Measurements from ENCODE around the gene PMM2. TPM values are rescaled to one million over a fixed set of nuclear protein-coding genes. Genes with fewer than 3 reads are reported as not detected.

PMM2 gene
- total RNA-seq, 2 donors from 2014 or later: 22.9 to 59.3 TPM

DNA sequence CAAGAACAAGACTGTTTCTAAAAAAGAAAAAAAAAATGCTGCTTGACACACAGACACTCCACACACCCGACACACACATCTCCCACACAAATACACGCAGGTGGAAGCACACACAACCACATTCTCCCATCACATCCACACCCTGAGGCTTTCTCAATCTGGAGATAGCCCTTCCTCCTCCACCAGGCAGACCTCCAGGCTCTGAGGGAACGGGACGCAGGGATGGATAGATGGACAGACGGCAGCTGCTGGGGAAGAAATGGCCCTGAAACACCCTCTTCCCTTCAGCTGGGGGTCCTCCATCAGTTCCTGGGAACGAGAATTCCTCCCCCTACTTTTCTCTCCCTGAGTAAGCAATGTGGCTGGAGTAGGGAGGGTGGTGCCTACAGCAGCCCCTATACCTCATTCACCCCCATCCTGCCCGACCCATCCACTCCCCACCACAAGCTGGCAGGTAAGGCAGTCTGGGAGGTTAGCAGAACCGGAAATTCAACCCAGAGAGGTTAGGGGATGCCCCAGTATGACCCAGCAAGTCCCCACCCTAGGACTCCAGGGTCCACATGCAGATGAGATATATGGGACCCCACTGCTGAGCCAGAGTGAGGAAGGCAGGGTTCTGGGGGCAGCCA lies 80.4 kb downstream of the PMM2 start:
- no peaks in the 10 kb centered on the region for H3K9me3 ChIP-seq
- no peak for ATAC-seq (ENCODE audit: insufficient number of reproducible peaks, low FRiP score, low read depth)
- TF ChIP-seq, protein P1, sequence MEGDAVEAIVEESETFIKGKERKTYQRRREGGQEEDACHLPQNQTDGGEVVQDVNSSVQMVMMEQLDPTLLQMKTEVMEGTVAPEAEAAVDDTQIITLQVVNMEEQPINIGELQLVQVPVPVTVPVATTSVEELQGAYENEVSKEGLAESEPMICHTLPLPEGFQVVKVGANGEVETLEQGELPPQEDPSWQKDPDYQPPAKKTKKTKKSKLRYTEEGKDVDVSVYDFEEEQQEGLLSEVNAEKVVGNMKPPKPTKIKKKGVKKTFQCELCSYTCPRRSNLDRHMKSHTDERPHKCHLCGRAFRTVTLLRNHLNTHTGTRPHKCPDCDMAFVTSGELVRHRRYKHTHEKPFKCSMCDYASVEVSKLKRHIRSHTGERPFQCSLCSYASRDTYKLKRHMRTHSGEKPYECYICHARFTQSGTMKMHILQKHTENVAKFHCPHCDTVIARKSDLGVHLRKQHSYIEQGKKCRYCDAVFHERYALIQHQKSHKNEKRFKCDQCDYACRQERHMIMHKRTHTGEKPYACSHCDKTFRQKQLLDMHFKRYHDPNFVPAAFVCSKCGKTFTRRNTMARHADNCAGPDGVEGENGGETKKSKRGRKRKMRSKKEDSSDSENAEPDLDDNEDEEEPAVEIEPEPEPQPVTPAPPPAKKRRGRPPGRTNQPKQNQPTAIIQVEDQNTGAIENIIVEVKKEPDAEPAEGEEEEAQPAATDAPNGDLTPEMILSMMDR (IDR thresholded peaks at IDR 0.05): no peak
- H3K27me3 ChIP-seq (replicated peaks; ENCODE audit: insufficient read depth): no peaks in the 10 kb centered on the region
- H3K4me3 ChIP-seq: no peak overlapping the region
- H3K36me3 ChIP-seq: no peaks in the 10 kb centered on the region
- H3K4me1 ChIP-seq (ENCODE audit: control insufficient read depth in 1 of 2, low read depth in 2 of 2): peaks cover 0 to 9% of the 10 kb centered on the region in 2 donors
- no peak overlapping the region for H3K27ac ChIP-seq
- no peak for DNase-seq (ENCODE audit: low spot score)

- TF ChIP-seq, protein P1 (IDR thresholded peaks at IDR 0.05): no peak
- no peaks in the 10 kb centered on the region for H3K27me3 ChIP-seq (replicated peaks; ENCODE audit: insufficient read depth)
- ATAC-seq (ENCODE audit: insufficient number of reproducible peaks, low FRiP score, low read depth) (no peak), DNase-seq (ENCODE audit: low spot score) (no peak)
- no peaks in the 10 kb centered on the region for H3K9me3 ChIP-seq
- H3K36me3 ChIP-seq: no peaks in the 10 kb centered on the region
- H3K4me1 ChIP-seq (ENCODE audit: control insufficient read depth in 1 of 2, low read depth in 2 of 2): peaks cover 0 to 9% of the 10 kb centered on the region in 2 donors
- no peak overlapping the region for H3K4me3 ChIP-seq
- H3K27ac ChIP-seq: no peak overlapping the region
Measured at GRCh38 chr16:8878523-8878911, 80.9 kb downstream of the PMM2 start.

DNA sequence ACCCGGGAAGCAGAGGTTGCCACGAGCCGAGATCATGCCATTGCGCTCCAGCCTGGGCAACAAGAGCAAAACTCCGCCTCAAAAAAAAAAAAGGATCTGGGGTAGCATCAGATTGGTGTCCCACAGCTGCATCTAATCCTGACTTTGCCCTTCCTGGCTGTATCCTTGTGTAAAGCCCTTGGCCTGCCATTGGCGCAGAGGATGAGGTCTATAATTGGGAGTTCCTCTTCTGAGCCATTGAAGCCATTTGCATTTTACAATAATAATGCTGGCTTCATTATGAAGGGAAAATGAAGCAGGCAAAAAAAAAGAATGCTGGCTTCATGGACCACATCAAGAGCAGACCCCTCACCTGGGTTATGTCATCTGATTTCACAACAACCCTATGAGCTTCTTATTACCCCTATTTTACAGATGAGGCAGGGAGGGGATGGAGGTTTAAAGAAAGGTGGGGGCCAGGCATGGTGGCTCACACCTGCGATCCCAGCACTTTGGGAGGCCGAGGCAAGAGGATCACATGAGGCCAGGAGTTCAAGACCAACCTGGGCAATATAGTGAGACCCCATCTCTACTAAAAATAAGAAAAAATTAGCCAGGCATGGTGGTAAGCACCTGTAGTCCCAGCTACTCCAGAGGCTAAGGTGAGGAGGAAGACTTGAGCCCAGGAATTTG lies 83.3 kb downstream of the PMM2 start:
- Histone ChIP-seq H3K4me1 (ENCODE audit: control insufficient read depth in 1 of 2, low read depth in 2 of 2) (peaks cover 0 to 5% of the 10 kb centered on the region in 2 donors), H3K36me3 (no peaks in the 10 kb centered on the region), H3K4me3 (no peak overlapping the region), H3K9me3 (no peaks in the 10 kb centered on the region), H3K27me3 (replicated peaks; ENCODE audit: insufficient read depth) (no peaks in the 10 kb centered on the region), H3K27ac (no peak overlapping the region)
- TF ChIP-seq, protein P1 (IDR thresholded peaks at IDR 0.05): no peak
- no peak for ATAC-seq (ENCODE audit: insufficient number of reproducible peaks, low FRiP score, low read depth)
- DNase-seq (ENCODE audit: low spot score): no peak

DNA sequence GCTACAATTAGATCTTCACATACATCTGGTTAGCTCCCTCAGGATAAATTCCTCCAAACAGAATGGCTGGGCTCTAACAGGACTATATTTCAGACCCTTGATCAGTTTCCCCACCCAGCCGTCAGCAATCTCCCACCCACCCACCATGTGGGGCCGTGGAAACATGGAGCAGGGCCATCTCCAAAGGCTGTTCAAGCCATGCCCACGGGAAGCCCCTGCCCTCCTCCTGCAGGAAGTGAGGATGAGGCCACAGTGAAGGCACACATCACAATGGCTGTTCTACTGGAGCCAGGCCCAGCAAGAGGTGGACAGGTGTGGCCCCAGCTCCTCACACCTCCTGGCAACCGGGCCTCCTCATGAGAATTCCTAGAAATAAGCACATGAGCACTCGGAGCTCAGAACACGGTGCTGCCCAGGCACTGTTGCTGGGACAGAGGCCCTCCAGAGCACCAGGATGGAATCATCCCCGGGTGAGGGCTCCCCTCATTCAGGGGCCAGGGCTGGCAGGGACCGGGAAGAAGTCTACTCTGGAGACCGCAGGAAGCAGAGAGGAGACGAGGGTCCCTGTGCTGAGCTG lies 84.5 kb downstream of the PMM2 start, which contains the start of gene LITAFD:
LITAFD (plus strand) TSS at position 311 of the 577 bp plus-strand sequence. CDS start 2,005 bp downstream, outside the sequence.
- Histone ChIP-seq H3K4me1 (ENCODE audit: control insufficient read depth in 1 of 2, low read depth in 2 of 2) (peaks cover 0 to 14% of the 10 kb centered on the region in 2 donors), H3K36me3 (no peaks in the 10 kb centered on the region), H3K27me3 (replicated peaks; ENCODE audit: insufficient read depth) (no peaks in the 10 kb centered on the region), H3K9me3 (no peaks in the 10 kb centered on the region), H3K27ac (no peak within 1 kb of the TSS), H3K4me3 (no peak within 1 kb of the TSS)
- DNase-seq (ENCODE audit: low spot score) (no peak), ATAC-seq (ENCODE audit: insufficient number of reproducible peaks, low FRiP score, low read depth) (no peak)
- TF ChIP-seq, protein P1 (IDR thresholded peaks at IDR 0.05): no peak

- Histone ChIP-seq H3K27me3 (replicated peaks; ENCODE audit: insufficient read depth) (no peaks in the 10 kb centered on the region), H3K9me3 (no peaks in the 10 kb centered on the region), H3K27ac (no peak overlapping the region), H3K4me3 (no peak overlapping the region), H3K36me3 (no peaks in the 10 kb centered on the region), H3K4me1 (ENCODE audit: control insufficient read depth in 1 of 2, low read depth in 2 of 2) (peaks cover 0 to 14% of the 10 kb centered on the region in 2 donors)
- no peak for ATAC-seq (ENCODE audit: insufficient number of reproducible peaks, low FRiP score, low read depth)
- TF ChIP-seq, protein P1 (IDR thresholded peaks at IDR 0.05): no peak
- DNase-seq (ENCODE audit: low spot score): no peak
Measured at GRCh38 chr16:8882725-8883377, 85.2 kb downstream of the PMM2 start.

Data from thoracic aorta (tissue), 2 donors.